ENCODE measurements around the gene SMYD5.

DNA sequence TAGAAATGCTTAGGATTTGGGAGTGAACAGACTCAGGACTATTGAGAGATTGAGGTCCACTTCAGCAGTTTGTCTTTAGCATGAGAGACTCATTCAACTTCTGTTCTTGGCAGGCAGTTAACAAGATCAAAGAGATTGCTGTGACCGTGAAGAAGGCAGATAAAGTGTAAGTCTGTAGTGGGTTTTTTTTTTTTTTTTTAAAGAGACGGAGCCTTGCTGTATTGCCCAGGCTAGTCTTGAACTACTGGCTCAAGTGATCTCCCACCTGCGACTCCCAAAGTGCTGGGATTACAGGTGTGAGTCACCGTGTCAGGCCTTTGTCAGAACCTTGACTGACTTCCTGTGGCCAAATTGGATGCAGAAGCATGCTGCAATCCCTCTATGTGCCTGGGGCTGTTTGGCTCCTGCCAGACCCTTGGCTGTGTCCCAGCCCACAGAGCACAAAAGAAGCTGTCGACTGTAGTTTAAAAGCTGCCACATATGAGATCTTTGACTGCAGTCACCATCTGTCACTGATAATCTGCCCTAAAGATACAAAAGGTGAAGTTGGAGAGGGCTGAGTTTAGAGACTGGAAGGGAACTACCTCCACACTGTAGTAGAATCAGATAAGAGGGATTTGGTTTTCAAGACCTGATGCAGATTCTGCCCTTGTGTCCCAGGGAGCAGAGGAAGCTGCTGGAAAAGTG is 30.0 kb downstream of the SMYD5 start:
- TF ChIP-seq, protein P1, sequence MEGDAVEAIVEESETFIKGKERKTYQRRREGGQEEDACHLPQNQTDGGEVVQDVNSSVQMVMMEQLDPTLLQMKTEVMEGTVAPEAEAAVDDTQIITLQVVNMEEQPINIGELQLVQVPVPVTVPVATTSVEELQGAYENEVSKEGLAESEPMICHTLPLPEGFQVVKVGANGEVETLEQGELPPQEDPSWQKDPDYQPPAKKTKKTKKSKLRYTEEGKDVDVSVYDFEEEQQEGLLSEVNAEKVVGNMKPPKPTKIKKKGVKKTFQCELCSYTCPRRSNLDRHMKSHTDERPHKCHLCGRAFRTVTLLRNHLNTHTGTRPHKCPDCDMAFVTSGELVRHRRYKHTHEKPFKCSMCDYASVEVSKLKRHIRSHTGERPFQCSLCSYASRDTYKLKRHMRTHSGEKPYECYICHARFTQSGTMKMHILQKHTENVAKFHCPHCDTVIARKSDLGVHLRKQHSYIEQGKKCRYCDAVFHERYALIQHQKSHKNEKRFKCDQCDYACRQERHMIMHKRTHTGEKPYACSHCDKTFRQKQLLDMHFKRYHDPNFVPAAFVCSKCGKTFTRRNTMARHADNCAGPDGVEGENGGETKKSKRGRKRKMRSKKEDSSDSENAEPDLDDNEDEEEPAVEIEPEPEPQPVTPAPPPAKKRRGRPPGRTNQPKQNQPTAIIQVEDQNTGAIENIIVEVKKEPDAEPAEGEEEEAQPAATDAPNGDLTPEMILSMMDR (IDR thresholded peaks at IDR 0.05) = no peak
- no peak for TF ChIP-seq POLR2A (IDR thresholded peaks at IDR 0.05)

Data from breast epithelium (tissue), 3 donors.